ENCODE results near the gene EIF2S3B.

DNA sequence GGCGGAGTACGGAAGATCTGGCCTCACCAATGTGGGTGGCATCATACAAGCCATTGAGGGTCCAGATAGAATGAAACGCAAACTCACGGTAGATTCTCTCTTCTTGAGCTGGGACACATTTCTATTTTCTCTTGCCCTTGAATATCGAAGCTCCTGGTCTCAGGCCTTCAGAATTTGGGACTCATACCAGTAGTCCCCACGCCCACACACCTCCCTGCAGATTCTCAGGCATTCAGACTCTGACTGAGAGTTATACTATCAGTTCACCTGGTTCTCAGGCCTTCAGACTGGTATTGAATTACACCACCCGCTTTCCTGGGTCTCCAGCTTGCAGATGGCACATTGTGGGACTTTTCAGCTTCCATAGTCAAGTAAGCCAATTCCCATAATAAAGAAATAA, 37.8 kb downstream of the EIF2S3B start:
- TF ChIP-seq EZH2 (IDR thresholded peaks at IDR 0.05; ENCODE audit: insufficient read depth, poor library complexity, severe bottlenecking) = no peak
- no peak for TF ChIP-seq EZH2phosphoT487 (IDR thresholded peaks at IDR 0.05; ENCODE audit: insufficient read depth, low read depth)
